Measurements from ENCODE around the gene EXOSC2.

Gene EXOSC2

DNA sequence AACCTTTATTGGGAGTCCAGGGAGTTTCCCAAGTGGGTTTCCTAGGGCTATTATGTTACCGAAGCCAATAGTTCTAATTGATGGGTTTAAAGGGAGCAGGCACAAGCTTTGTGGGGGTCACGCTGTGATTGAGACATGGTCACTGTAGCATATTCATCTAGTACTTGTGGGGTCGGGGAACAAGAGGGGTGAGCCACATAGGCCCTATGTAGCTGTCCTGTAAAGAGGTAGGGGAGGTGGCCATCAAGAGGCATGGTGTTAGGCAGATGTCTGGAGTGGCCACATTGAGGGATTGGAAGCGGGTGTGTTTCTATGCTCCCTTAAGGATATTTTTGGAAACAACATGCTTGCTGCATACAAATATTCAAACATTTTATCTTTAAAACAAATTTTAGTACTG, 50.1 kb downstream of the EXOSC2 start:
- TF ChIP-seq, protein P1, sequence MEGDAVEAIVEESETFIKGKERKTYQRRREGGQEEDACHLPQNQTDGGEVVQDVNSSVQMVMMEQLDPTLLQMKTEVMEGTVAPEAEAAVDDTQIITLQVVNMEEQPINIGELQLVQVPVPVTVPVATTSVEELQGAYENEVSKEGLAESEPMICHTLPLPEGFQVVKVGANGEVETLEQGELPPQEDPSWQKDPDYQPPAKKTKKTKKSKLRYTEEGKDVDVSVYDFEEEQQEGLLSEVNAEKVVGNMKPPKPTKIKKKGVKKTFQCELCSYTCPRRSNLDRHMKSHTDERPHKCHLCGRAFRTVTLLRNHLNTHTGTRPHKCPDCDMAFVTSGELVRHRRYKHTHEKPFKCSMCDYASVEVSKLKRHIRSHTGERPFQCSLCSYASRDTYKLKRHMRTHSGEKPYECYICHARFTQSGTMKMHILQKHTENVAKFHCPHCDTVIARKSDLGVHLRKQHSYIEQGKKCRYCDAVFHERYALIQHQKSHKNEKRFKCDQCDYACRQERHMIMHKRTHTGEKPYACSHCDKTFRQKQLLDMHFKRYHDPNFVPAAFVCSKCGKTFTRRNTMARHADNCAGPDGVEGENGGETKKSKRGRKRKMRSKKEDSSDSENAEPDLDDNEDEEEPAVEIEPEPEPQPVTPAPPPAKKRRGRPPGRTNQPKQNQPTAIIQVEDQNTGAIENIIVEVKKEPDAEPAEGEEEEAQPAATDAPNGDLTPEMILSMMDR (conservative IDR thresholded peaks at IDR 0.05; ENCODE audit: low read depth, low read length) = no peak
- H4K20me1 ChIP-seq (ENCODE audit: insufficient read depth) = no peaks in the 10 kb centered on the region
- H3K36me3 ChIP-seq (ENCODE audit: insufficient read depth) = no peaks in the 10 kb centered on the region; the same call in 1 of the 2 replicates
- H3K4me2 ChIP-seq = no peak overlapping the region
- no peak overlapping the region for H3K4me3 ChIP-seq (IDR thresholded peaks at IDR 0.05; ENCODE audit: insufficient read depth, low read depth, low read length)
- H3K4me1 ChIP-seq (ENCODE audit: low read depth, poor library complexity, severe bottlenecking) = no peaks in the 10 kb centered on the region
- H3K79me2 ChIP-seq (ENCODE audit: insufficient read depth, low read depth) = no peaks in the 10 kb centered on the region; the same call in 1 of the 2 replicates
- no peak overlapping the region for H2AFZ ChIP-seq (ENCODE audit: low read depth)
- no peaks in the 10 kb centered on the region for H3K27me3 ChIP-seq (ENCODE audit: insufficient read depth, low read depth)
- H3K9ac ChIP-seq = no peak overlapping the region
- no peak overlapping the region for H3K27ac ChIP-seq

DNA sequence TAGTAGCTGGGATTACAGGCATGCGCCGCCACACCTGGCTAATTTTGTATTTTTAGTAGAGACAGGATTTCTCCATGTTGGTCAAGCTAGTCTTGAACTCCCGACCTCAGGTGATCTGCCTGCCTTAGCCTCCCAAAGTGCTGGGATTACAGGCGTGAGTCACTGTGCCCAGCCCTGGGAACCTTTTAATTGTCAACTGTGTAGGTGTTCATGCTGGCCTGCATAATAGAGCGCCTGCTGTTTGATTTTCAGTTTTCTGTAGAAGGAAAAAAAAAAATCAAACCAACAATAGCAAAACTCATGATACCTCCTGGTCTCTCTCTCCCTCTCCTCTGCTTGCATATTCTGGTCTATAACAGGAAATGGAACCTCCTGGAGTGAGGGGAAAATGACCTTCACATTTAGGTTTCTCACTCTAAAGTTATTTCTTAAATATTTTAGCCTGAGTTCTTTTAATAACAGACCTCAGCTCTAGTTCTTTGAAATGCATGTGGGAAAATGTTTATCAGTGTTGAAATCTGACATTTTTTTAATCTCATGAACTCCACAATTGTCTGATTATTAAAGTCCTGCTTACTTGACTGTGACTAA, 51.7 kb downstream of the EXOSC2 start:
- no peak overlapping the region for H3K4me2 ChIP-seq
- H3K27me3 ChIP-seq (ENCODE audit: insufficient read depth, low read depth) = no peaks in the 10 kb centered on the region
- no peak overlapping the region for H3K27ac ChIP-seq
- H3K4me1 ChIP-seq (ENCODE audit: low read depth, poor library complexity, severe bottlenecking) = no peaks in the 10 kb centered on the region
- TF ChIP-seq, protein P1 (conservative IDR thresholded peaks at IDR 0.05; ENCODE audit: low read depth, low read length) = no peak
- H2AFZ ChIP-seq (ENCODE audit: low read depth) = no peak overlapping the region
- no peak overlapping the region for H3K4me3 ChIP-seq (IDR thresholded peaks at IDR 0.05; ENCODE audit: insufficient read depth, low read depth, low read length)
- H3K36me3 ChIP-seq (ENCODE audit: insufficient read depth) = no peaks in the 10 kb centered on the region; the same call in 1 of the 2 replicates
- no peak overlapping the region for H3K9ac ChIP-seq
- H3K79me2 ChIP-seq (ENCODE audit: insufficient read depth, low read depth) = no peaks in the 10 kb centered on the region
- no peaks in the 10 kb centered on the region for H4K20me1 ChIP-seq (ENCODE audit: insufficient read depth)

DNA sequence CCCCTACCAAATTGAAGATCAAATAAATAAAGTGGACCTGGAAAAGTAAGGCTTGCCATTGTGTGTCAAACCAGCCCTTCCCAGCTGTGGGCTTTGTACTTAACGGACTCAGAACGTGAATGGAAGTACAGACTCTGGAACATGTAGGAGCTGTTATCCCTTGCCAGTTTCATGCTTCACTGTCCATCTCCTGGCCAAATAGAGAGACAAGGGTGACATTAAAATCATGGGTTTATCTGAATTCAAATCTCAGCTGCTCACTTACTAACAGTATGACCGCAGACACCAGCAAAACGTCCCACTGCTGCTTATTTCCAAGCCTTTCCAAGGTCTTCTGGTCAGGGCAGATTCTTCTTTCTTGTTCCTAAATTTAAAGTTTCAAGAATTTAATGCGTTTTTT, 52.2 kb downstream of the EXOSC2 start:
- Histone ChIP-seq H4K20me1 (ENCODE audit: insufficient read depth) (no peaks in the 10 kb centered on the region), H3K4me3 (IDR thresholded peaks at IDR 0.05; ENCODE audit: insufficient read depth, low read depth, low read length) (no peak overlapping the region), H2AFZ (ENCODE audit: low read depth) (no peak overlapping the region), H3K36me3 (ENCODE audit: insufficient read depth) (no peaks in the 10 kb centered on the region; the same call in 1 of the 2 replicates), H3K27ac (no peak overlapping the region), H3K9ac (no peak overlapping the region), H3K4me1 (ENCODE audit: low read depth, poor library complexity, severe bottlenecking) (no peaks in the 10 kb centered on the region), H3K79me2 (ENCODE audit: insufficient read depth, low read depth) (no peaks in the 10 kb centered on the region), H3K27me3 (ENCODE audit: insufficient read depth, low read depth) (no peaks in the 10 kb centered on the region), H3K4me2 (no peak overlapping the region)
- TF ChIP-seq, protein P1 (conservative IDR thresholded peaks at IDR 0.05; ENCODE audit: low read depth, low read length) = no peak

DNA sequence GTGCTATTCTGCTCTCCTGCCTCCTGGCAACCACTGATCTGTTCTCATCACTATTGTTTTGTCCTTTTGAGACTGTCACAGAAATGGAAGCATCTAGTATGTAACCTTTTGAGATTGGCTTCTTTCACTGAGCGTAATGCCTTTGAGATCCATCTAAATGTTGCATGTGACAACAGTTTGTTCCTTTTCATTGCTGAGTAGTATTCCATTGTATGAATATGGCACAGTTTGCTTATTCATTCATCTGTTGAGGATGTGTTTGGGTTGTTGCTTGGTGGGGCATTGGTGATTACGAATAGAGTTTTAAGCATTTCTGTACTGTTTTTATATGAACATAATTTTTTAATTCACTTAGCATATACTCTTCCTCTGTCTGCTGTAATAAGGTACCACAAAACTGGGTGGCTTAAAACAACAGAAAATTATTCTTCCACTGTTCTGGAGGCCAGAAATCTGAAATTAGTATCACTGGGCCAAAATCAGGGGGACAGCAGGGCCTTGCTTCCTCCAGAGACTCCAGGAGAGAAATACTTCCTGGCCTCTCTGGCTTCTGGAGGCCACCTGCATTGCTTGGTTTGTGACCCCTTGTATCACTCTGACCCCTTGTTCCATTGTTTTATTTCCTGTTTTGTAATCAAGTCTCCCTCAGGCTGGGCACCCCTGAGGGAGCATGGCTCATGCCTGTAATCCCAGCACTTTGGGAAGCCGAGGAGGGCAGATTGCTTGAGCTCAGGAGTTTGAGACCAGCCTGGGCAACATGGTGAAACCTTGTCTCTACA, 53.0 kb downstream of the EXOSC2 start:
- Histone ChIP-seq H3K79me2 (ENCODE audit: insufficient read depth, low read depth) (no peaks in the 10 kb centered on the region), H3K27ac (no peak overlapping the region)

More for the DNA sequence above, 53.0 kb downstream of the EXOSC2 start:
- TF ChIP-seq, protein P1 (conservative IDR thresholded peaks at IDR 0.05; ENCODE audit: low read depth, low read length) = no peak
- H3K27me3 ChIP-seq (ENCODE audit: insufficient read depth, low read depth) = no peaks in the 10 kb centered on the region
- H3K4me2 ChIP-seq = no peak overlapping the region
- no peaks in the 10 kb centered on the region; the same call in 1 of the 2 replicates for H3K36me3 ChIP-seq (ENCODE audit: insufficient read depth)
- no peak overlapping the region for H2AFZ ChIP-seq (ENCODE audit: low read depth)
- H3K4me3 ChIP-seq (IDR thresholded peaks at IDR 0.05; ENCODE audit: insufficient read depth, low read depth, low read length) = no peak overlapping the region
- no peaks in the 10 kb centered on the region for H3K4me1 ChIP-seq (ENCODE audit: low read depth, poor library complexity, severe bottlenecking)
- no peak overlapping the region for H3K9ac ChIP-seq
- H4K20me1 ChIP-seq (ENCODE audit: insufficient read depth) = no peaks in the 10 kb centered on the region

Data from KMS-11 (cell line).